Endometrial microvascular endothelial cells (primary cell): ENCODE results near the gene IPO11. TPM values are rescaled to one million over a fixed set of nuclear protein-coding genes. Genes with fewer than 3 reads are reported as not detected.
"Not testable (repeated sequence)": the region's sequence is repeated elsewhere in the genome, so short reads cannot be mapped to it uniquely, and the experiment has no call there.

ENCODE experiments used
- in situ Hi-C: cut with HindIII; loops from 2 replicates; pipeline ENCODE4 v1.10.0; 2017; ENCODE audit warnings: low sequenced_read_pairs, low pct_unique_long_range_greater_than_20kb; ENCODE audit errors: inconsistent ontology term
- total RNA-seq: library from RNA; depleted of rRNA; stranded (reverse); fragments of >200 nt; gene quantifications from one replicate; pipeline ENCODE4 v1.2.3, GENCODE V29; 2015; ENCODE audit errors: inconsistent ontology term

IPO11 gene
- total RNA-seq, 1 donor from 2014 or later: 67.8 TPM

GRCh38 chr5:62616615-62617277 lies 204.2 kb downstream of the IPO11 start:
- in situ Hi-C loops: no loop called here

GRCh38 chr5:62617943-62618342 lies 205.4 kb downstream of the IPO11 start:
- in situ Hi-C loops: no loop called here

DNA sequence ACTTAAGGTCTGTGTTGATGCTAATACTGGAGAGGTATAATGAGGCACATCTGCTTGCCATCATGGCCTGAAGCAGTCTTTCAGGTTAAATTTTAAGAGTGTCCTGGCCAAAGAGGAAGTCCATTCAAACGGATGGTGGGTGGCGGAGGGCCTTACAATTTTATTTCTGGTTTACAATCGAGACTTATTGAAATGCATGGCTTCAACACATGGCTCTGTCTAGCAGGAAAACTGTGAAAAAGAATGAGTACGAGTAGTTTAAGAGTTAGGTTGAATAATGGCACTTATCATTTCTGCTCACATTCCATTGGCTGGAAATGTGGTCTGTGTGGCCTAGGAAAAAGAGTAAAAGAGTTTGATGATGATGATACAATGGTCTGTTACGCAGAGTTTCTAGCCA lies 208.2 kb downstream of the IPO11 start:
- in situ Hi-C loops: no loop called here

DNA sequence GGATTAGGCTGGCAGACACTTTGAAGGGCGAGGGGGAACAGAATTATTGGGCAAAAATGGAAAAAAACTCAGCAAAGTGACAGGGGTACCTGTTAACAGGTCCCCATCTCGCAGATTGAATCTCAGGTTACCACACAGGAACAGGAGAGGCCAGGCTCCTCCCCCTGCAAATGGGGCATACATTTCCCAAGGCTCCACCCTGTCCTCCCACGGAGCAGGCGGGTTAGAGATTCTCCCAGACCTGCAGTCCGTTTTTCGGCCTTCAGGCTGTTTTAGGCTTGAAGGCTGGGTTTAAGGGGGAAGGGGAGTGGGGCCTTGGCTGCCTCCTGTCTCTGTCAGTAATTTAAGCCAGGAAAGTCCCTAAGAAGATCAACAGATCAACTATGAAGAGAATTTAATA lies 208.7 kb downstream of the IPO11 start:
- in situ Hi-C loops: no loop called here

DNA sequence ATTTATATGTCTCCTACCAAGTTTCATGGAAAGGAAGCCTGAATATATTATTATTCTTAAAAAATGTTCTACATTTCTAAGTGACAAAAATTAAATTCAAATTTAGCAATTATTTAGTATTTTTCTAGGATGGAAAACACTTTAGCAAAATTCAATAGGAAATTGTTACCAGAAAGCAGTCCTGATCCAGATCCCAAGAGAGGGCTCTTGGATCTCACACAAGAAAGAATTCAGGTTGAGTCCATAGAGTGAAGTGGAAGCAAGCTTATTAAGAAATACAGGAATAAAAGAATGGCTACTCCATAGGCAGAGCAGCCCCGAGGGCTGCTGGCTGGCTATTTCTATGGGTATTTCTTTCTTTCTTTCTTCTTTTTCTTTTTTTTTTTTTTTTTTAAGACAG lies 210.7 kb downstream of the IPO11 start:
- in situ Hi-C loops: no loop called here

DNA sequence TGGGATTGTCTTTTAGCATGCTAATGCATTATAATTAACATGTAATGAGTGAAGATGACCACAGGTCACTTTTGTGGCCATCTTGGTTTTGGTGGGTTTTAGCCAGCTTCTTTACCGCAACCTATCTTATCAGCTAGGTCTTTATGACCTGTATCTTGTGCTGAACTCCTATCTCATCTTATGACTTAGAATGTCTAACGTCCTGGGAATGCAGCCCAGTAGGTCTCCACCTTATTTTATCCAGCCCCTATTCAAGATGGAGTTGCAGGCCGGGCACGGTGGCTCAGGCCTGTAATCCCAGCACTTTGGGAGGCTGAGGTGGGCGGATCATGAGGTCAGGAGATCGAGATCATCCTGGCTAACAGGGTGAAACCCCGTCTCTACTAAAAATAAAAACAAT lies 211.9 kb downstream of the IPO11 start:
- in situ Hi-C loops: not testable (repeated sequence)

- in situ Hi-C loops: no loop called here
These were observed 214.0 kb downstream of the IPO11 start for GRCh38 chr5:62626534-62626933.

DNA sequence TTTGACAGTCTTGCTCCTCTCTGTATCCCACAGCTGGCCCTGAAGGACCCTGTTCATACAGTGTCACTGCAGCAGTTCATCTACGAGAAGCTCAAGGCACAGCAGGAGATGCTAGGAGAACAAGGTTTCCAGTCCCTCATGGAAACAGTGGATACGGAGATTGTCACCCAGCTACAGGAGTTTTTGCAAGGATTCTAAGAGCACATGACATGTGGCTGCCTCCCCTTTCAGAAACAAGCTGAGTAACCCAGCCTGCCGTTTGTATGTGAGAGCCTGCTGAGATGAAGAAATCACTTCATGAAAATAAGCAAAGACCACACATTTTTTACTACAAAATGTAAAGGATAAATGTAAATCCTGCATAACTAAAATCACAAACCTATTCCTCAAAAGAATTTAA lies 214.6 kb downstream of the IPO11 start:
- in situ Hi-C loops: no loop called here

DNA sequence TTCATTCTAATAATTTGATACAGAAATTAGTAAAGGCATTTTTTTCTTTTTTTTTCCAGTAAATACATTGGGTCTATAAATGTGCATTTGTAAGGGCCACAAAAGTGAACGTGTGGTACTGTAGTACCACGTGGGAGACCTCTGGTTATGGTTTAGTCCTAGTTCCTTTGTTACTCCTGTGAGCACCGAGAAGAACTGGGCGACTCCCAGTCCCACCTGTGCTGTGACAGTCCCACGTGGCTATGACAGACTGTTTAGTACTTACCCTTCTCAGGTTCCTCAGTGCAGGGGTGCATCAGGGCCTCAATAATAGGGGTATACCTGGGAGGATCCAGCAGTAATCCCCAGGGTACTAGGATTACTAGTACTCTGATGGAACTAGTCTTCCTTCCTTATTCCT lies 215.3 kb downstream of the IPO11 start:
- in situ Hi-C loops: no loop called here

DNA sequence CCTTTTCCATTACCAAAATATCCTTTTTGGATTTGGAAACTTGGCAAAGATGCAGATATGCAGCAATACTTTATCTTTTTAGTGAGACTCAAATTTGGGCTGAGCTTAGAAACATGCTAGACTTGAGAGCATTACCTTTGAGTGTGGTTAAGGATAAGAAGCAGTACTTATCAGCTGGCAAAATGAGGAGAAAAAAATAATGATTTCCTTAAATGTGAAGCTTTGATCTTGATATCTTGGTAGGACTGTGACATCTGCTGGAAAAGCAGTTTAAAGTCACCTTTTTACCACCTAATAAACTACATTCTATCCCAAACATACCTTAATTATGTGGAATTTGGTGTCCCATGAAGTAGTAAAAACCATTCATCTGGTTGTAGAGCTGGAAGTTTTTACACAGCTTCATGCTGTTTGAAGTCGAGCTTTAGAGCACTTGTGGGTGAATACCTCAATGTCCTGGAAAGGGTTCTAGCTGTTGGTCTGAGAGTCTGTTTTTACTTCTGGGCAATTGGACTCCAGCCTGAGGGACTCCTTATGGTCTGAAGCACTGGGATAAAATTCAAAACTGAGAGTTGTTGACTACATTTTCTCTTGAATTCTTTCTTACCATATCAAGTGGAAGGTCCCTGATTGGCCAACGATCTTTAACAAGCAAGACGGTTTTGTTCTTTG lies 219.5 kb downstream of the IPO11 start:
- in situ Hi-C loops: no loop called here

DNA sequence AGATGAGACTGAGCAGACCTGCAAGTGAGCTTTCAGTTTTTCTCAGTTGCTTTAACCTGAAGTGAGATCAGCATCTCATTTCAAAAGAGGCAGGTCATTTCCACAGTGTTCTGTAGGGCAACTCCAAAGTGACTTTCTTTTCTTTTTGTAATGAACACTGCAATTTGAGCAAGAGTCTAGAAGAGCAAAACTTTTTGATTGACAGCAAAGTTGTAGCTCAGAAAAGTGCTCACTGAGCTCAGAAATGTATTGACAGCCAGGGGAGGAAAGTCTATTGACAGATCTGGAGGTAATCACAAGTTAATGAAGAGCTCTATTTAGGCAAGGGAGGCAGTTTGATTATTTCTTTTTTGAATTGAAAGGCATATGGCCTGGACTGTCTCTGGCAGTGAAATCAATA lies 220.7 kb downstream of the IPO11 start:
- in situ Hi-C loops: no loop called here

DNA sequence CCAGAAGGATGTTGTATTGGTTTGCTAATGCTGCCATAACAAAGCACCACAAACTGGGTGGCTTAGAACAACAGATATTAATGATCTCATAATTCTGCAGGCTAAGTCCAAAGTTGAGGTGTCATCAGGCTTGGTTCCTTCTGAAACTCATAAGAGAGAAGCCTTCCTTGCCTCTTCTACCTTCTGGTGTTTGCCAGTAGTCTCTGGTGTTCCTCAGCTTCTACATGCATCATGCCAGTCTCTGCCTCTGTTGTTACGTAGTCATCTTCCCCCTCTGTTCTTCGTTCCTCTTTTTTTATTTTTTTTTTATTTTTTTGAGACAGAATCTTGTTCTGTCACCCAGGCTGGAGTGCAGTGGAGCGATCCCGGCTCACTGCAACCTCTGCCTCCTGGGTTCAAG lies 227.9 kb downstream of the IPO11 start:
- in situ Hi-C loops: no loop called here

- in situ Hi-C loops: no loop called here
These were observed 229.9 kb downstream of the IPO11 start for GRCh38 chr5:62642468-62642867.

GRCh38 chr5:62643556-62644451 lies 231.2 kb downstream of the IPO11 start:
- in situ Hi-C loops: no loop called here

DNA sequence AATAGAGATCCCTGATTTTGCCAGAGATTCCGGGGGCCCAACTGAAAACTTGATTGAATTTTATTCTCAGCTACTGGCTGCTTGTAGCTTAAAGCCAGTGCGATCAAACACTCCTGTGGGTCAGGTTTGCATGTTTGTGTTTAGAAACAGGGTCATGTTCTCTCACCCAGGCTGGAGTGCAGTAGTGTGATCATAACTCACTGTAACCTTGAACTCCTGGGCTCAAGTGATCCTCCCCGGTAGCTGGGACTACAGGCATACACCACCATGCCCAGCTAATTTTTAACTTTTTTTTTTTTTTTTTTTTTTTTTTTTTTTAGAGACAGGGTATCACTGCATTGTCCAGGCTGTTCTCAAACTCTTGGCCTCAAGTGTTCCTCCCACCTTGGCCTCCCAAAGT lies 232.7 kb downstream of the IPO11 start:
- in situ Hi-C loops: no loop called here

DNA sequence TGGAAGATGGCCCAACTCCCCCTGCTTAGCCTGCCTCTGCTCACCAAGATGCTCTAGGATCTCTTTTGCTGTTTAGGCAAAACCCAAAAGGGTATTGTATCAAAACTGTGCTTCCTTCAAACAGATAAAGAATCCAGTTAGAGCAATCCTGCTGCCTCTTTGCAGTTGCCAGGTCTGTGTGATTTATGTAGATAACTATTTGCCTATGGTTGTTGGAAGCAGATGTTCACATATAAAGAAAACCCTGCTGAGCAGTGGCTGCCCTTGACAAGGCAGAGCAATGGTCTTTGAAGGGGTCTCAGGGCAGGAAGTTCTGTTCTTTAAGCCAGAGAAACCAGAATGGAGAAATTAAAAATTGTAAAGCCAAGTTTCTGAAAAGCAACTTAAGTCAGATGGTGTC lies 234.7 kb downstream of the IPO11 start:
- in situ Hi-C loops: no loop called here

GRCh38 chr5:62649025-62649424 lies 236.5 kb downstream of the IPO11 start:
- in situ Hi-C loops: no loop called here

GRCh38 chr5:62649476-62650113 lies 237.0 kb downstream of the IPO11 start:
- in situ Hi-C loops: no loop called here

- in situ Hi-C loops: no loop called here
These were observed 237.6 kb downstream of the IPO11 start for GRCh38 chr5:62650197-62650596.
